KMS-11 (cell line): Measurements from ENCODE around the gene SLC39A12.

Experiments
- H2AFZ ChIP-seq: fragments of 200-600 bp; sonication (generic); 2 replicates; pipeline ENCODE4 v1.6.1; 2016; ENCODE audit warnings: antibody characterized with exemption, mixed run types, low read depth
- H3K27ac ChIP-seq: fragments of 200-600 bp; sonication (generic); 2 replicates; pipeline ENCODE4 v1.6.1; 2016; ENCODE audit warnings: mild to moderate bottlenecking, mixed run types
- H3K27me3 ChIP-seq: fragments of 200-600 bp; sonication (generic); 2 replicates; pipeline ENCODE4 v1.6.1; 2017; ENCODE audit warnings: mild to moderate bottlenecking, low read depth, mixed run types, moderate library complexity; ENCODE audit not compliant: insufficient read depth
- H3K36me3 ChIP-seq: fragments of 200-600 bp; sonication (generic); 2 replicates; pipeline ENCODE4 v1.6.1; 2017; ENCODE audit warnings: mild to moderate bottlenecking, mixed run types; ENCODE audit not compliant: insufficient read depth
- H3K4me1 ChIP-seq: fragments of 200-600 bp; sonication (generic); 2 replicates; pipeline ENCODE4 v1.6.1; 2016; ENCODE audit warnings: mild to moderate bottlenecking, low read depth, mixed run types; ENCODE audit not compliant: poor library complexity, severe bottlenecking
- H3K4me2 ChIP-seq: fragments of 200-600 bp; sonication (generic); 2 replicates; pipeline ENCODE4 v1.7.0; 2016; ENCODE audit warnings: mild to moderate bottlenecking, mixed run types
- H3K4me3 ChIP-seq: fragments of 200-600 bp; sonication (generic); IDR thresholded peaks from 2 replicates; pipeline ENCODE4 v1.6.1; 2017; ENCODE audit warnings: low read depth, low read length, mixed read lengths; ENCODE audit not compliant: insufficient read depth
- H3K79me2 ChIP-seq: fragments of 200-600 bp; sonication (generic); 2 replicates; pipeline ENCODE4 v1.6.1; 2016; ENCODE audit warnings: low read depth, mixed run types; ENCODE audit not compliant: insufficient read depth
- H3K9ac ChIP-seq: fragments of 200-600 bp; sonication (generic); 2 replicates; pipeline ENCODE4 v1.6.1; 2016; ENCODE audit warnings: mild to moderate bottlenecking, mixed run types
- H4K20me1 ChIP-seq: fragments of 200-600 bp; sonication (generic); 2 replicates; pipeline ENCODE4 v1.6.1; 2016; ENCODE audit warnings: mild to moderate bottlenecking, mixed run types; ENCODE audit not compliant: insufficient read depth
- CTCF ChIP-seq: fragments of 200-600 bp; sonication (generic); conservative IDR thresholded peaks from 2 replicates; pipeline ENCODE4 v1.6.1; 2017; ENCODE audit warnings: low read depth, mild to moderate bottlenecking, antibody characterized with exemption, low read length, moderate library complexity, mixed read lengths

Gene SLC39A12

GRCh38 chr10:18066947-18067346 lies 115.2 kb downstream of the SLC39A12 start:
- TF ChIP-seq CTCF, result no peak
- no peaks in the 10 kb centered on the region for H4K20me1 ChIP-seq
- no peaks in the 10 kb centered on the region for H3K79me2 ChIP-seq
- no peak overlapping the region for H3K27ac ChIP-seq
- H2AFZ ChIP-seq, result no peak overlapping the region
- H3K36me3 ChIP-seq, result no peaks in the 10 kb centered on the region
- no peak overlapping the region for H3K9ac ChIP-seq
- no peak overlapping the region for H3K4me2 ChIP-seq
- H3K27me3 ChIP-seq, result no peaks in the 10 kb centered on the region
- no peak overlapping the region for H3K4me3 ChIP-seq
- no peaks in the 10 kb centered on the region for H3K4me1 ChIP-seq

GRCh38 chr10:18068401-18068800 lies 116.7 kb downstream of the SLC39A12 start:
- Histone ChIP-seq H3K4me1 (no peaks in the 10 kb centered on the region), H3K27ac (no peak overlapping the region), H3K79me2 (no peaks in the 10 kb centered on the region), H3K4me2 (no peak overlapping the region), H4K20me1 (no peaks in the 10 kb centered on the region), H3K36me3 (no peaks in the 10 kb centered on the region), H3K4me3 (no peak overlapping the region), H2AFZ (no peak overlapping the region), H3K9ac (no peak overlapping the region), H3K27me3 (no peaks in the 10 kb centered on the region)
- no peak for TF ChIP-seq CTCF

- no peak for TF ChIP-seq CTCF
- H3K4me2 ChIP-seq, result no peak overlapping the region
- no peaks in the 10 kb centered on the region for H3K79me2 ChIP-seq
- H2AFZ ChIP-seq, result no peak overlapping the region
- H3K27me3 ChIP-seq, result no peaks in the 10 kb centered on the region
- H3K27ac ChIP-seq, result no peak overlapping the region
- H3K4me3 ChIP-seq, result no peak overlapping the region
- no peaks in the 10 kb centered on the region for H3K36me3 ChIP-seq
- H3K4me1 ChIP-seq, result no peaks in the 10 kb centered on the region
- H4K20me1 ChIP-seq, result no peaks in the 10 kb centered on the region
- H3K9ac ChIP-seq, result no peak overlapping the region
Measured at GRCh38 chr10:18071591-18071990, 119.9 kb downstream of the SLC39A12 start.

- Histone ChIP-seq H4K20me1 (no peaks in the 10 kb centered on the region), H3K4me2 (no peak overlapping the region), H3K79me2 (no peaks in the 10 kb centered on the region), H3K9ac (no peak overlapping the region), H3K36me3 (no peaks in the 10 kb centered on the region), H2AFZ (no peak overlapping the region), H3K27me3 (no peaks in the 10 kb centered on the region), H3K27ac (no peak overlapping the region), H3K4me1 (no peaks in the 10 kb centered on the region), H3K4me3 (no peak overlapping the region)
- TF ChIP-seq CTCF, result no peak
Measured at GRCh38 chr10:18073314-18073713, 121.6 kb downstream of the SLC39A12 start.
